Measurements from ENCODE around the gene MACROD2.

The MACROD2 gene

GRCh38 chr20:15739035-15739434 is 1743.7 kb downstream of the MACROD2 start:
- FAIRE-seq: no peak
- DNase-seq (ENCODE audit: extremely low spot score, insufficient read length, low read depth): no peak

DNA sequence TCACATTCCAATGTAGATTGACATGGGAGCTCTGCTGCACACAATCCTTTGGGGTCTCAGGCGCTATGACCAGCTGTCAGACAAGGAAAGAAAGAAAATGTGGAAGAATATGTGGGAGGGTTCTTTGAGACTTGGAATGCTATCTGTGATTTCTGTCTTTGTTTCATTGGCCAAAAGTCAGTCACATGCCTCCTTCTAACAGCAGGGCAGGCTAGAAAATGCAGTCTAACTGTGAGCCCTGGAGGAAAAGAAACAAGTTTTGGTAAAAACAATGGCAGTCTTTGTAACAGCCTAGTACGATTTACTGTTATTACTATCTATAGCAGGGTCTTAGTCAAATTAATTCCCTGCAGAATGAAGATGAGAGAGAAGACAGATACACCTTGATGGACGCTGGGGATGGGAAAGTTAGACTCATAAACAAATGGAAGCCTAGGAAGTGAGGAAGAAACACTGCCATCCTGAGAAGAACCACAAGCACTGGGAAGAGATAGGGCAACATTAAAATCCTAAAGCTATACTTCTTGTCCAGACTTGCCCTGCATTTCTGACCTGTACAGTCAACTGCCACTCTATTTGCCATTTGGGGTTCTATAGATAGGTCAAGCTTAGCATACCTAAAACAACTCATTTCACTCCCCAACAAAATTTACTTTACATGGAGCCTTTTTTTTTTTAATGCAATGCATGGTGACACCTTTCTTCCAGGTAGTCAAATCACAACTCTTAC is 1744.9 kb downstream of the MACROD2 start:
- no peak for FAIRE-seq
- no peak for DNase-seq (ENCODE audit: extremely low spot score, insufficient read length, low read depth)

DNA sequence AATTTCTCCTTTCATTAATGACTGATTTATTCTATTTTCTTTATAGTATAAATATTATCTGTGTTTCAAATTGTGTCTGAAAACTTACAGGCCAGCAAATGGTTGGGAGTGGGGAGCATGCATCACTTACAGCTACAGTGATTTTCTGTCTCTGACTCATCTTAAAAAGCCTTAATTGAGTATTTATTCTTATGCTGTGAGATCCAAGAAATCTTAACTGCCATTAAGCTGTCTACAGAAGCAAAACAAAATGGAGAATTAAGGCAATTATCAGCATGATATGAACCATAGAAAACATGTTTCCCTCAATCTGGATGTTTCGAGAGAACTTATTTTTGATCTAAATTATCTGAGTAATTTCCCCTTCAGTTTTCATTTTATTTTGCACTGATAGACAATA is 1746.8 kb downstream of the MACROD2 start:
- no peak for FAIRE-seq

DNA sequence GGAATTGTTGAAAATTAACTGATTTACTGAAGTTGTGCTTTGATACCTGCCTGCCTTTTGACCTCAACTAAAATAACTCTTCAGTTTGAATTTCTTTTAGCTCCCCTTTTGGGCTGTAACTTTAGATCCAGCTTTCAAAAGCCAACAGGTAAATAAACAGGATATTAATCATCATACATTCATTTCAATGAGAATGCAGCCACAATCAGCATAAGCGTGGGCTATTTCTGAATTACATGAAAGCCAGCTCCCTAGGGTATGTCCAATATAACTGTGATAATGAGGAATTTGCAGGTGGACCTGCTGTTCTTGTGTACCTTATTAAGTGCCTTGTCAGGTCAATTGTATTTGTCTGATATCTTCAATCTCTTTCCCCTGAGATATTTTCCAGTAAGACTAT is 1747.3 kb downstream of the MACROD2 start:
- no peak for FAIRE-seq
- DNase-seq (ENCODE audit: extremely low spot score, insufficient read length, low read depth): no peak

More for the DNA sequence above, 1746.8 kb downstream of the MACROD2 start:
- no peak for DNase-seq (ENCODE audit: extremely low spot score, insufficient read length, low read depth)

- no peak for DNase-seq (ENCODE audit: extremely low spot score, insufficient read length, low read depth)
- no peak for FAIRE-seq
These were observed 1760.9 kb downstream of the MACROD2 start for GRCh38 chr20:15756002-15756753.

DNA sequence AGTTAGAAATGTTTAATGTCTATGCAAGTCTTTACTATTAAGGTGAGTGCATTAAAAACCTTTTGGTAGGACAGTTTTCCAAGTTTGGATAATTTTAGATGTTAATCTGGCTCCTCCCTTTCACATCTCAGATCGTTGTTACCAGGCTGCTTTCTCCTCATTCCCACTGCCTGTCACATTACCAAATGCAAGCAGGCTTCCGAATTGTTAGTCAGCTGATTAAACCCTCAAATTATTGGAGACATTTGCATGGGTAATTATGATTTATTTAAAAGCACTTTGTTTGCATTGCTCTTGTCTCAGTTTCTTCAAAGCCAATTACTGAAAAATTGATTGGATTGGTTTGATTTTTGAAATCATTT is 1761.4 kb downstream of the MACROD2 start:
- no peak for DNase-seq (ENCODE audit: extremely low spot score, insufficient read length, low read depth)

DNA sequence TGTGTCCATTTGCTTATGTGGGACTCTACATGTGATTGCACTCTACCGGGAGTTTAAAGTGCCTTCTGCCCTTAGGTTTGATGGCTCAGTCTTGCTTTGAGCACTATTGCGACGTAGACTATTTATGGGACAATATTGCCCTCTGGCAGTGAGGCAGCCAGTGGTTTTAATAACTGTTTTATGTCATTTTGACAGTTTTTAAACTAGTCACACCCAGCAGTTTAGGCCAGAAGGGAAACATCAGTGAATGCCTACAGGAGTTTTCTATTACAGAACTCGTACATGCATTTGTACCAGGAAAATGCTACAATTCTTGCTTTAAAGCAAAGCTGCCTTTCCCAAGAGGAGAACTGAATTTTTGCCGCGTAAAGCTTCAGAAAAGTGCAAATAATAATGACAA is 1764.3 kb downstream of the MACROD2 start:
- no peak for FAIRE-seq
- no peak for DNase-seq (ENCODE audit: extremely low spot score, insufficient read length, low read depth)

More for the DNA sequence above, 1761.4 kb downstream of the MACROD2 start:
- FAIRE-seq: no peak

DNA sequence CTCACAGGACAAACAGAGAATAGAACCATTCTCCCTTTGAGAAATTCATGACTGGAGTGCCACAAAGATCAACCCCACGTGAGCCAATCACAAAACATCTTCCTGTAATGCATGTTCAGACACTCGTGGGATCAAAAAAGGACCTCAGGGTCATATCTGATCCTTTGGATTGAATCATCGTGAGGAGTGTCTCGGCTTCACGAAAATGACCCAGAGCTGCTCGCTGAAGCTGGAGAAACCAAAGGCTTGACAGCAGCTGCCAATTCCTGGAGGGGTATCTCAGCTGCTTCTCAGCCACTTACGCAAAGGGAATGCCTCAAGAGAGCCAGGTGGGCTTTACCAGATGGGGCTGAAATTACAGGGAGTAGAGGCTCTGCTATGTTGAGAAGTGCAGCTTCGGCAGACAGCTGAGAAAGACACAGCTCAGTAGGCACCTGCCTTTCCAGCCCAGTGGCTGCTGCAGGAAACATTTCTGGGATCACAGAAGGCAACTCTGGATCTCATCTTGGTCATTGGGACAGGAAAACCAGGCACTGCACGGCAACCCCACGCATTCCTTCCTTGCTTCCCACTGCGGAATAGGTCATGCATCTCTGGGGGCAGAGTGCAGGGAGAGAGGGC is 1764.8 kb downstream of the MACROD2 start:
- no peak for DNase-seq (ENCODE audit: extremely low spot score, insufficient read length, low read depth)
- FAIRE-seq: no peak

- no peak for FAIRE-seq
- no peak for DNase-seq (ENCODE audit: extremely low spot score, insufficient read length, low read depth)
These were observed 1768.0 kb downstream of the MACROD2 start for GRCh38 chr20:15763366-15763765.

- no peak for FAIRE-seq
- DNase-seq (ENCODE audit: extremely low spot score, insufficient read length, low read depth): no peak
These were observed 1772.3 kb downstream of the MACROD2 start for GRCh38 chr20:15767586-15767985.

GRCh38 chr20:15767999-15768741 is 1772.9 kb downstream of the MACROD2 start:
- DNase-seq (ENCODE audit: extremely low spot score, insufficient read length, low read depth) (no peak), FAIRE-seq (no peak)

- DNase-seq (ENCODE audit: extremely low spot score, insufficient read length, low read depth): no peak
- no peak for FAIRE-seq
These were observed 1777.5 kb downstream of the MACROD2 start for GRCh38 chr20:15772826-15773225.

DNA sequence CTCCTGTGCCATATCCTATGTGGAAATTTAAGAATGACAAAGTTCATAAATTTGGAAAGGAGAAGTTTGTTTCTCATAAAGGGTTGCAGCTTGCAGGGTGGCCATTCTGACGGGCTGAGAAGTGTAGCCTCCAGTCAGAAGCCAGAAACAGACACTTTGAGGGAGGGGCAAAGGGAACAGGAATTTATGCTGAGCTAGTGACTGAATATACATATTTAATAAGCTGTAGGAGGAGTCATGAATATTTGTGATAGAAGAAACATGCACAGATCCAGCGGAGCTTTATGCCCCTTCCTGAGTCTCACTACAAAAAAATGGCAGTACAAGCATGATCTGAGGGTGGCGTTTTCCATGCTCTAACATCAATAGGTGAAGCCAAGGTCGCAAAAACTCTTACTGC is 1779.6 kb downstream of the MACROD2 start:
- FAIRE-seq (no peak), DNase-seq (ENCODE audit: extremely low spot score, insufficient read length, low read depth) (no peak)

- FAIRE-seq: no peak
- no peak for DNase-seq (ENCODE audit: extremely low spot score, insufficient read length, low read depth)
These were observed 1781.6 kb downstream of the MACROD2 start for GRCh38 chr20:15776770-15777466.

- DNase-seq (ENCODE audit: extremely low spot score, insufficient read length, low read depth) (no peak), FAIRE-seq (no peak)
These were observed 1788.7 kb downstream of the MACROD2 start for GRCh38 chr20:15784020-15784419.

- no peak for DNase-seq (ENCODE audit: extremely low spot score, insufficient read length, low read depth)
- no peak for FAIRE-seq
These were observed 1793.8 kb downstream of the MACROD2 start for GRCh38 chr20:15789079-15789478.

DNA sequence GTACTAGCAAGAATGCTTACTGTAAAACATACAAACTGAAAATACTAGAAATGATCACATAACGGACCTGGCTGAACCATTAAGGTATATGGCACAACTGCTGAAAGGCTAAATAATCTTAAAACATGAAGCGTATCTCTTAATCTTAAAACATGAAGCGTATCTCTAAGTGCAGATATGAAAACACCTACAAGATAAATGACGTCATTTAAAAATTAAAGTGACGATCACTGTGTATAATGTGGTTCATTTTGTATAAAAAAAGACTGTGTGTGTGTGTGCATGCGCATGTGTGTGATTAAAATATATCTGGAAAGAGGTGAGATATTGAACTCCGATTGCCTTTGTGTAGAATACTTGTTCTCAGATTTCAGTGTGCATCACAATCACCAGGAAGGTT is 1797.5 kb downstream of the MACROD2 start:
- FAIRE-seq: no peak
- DNase-seq (ENCODE audit: extremely low spot score, insufficient read length, low read depth): no peak

DNA sequence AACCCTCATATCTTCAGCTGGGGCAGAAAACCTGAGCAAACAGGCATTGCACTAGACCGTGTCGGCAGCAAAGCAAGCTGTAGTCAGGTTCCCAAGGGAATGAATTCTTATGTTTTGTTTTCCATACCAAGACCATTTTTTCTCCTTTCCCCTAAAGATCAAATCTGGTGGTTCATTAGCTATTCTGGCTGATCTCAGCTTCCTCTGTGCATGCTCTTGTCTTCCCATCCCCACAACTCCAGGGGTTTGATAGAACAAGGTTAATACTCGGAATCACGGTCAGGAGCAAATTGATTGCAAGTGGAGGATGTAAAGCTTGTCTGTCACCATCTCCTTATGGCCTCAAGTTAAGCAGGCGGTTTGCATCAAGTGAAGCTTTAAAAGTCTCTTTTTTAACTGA is 1799.1 kb downstream of the MACROD2 start:
- no peak for FAIRE-seq
- DNase-seq (ENCODE audit: extremely low spot score, insufficient read length, low read depth): no peak

DNA sequence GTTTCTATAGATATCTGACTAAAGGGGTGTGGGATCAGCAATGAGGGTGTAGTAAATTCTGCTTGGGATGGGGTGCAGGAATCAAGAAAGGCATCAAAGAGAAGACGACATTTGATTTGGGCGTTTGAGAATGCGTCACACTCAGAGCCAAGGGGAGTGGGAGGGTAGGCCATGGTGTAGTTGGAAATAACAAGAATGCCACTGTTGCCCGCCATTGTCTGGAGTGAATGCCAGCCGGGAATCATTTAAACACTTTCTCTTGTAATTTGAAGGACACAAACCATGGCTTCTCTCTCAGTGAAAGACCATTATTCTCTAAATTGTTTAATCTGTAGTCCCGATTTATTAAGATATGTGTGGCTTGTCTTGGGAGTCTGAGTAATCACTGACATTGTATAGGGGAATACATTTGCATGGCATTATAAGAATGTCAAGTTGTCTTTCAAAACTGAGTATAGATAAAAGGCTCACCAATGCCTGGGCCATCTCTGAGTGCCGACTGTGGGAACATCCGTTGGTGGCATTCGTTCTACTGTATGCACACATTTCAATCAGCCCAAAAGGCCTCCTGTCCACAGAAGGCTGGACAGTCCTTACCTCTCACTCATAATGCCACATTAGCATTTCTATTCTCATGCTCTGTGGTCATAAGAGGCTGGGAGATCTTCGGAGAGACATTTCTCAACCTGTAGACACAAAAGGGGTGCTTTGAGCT is 1800.1 kb downstream of the MACROD2 start:
- DNase-seq (ENCODE audit: extremely low spot score, insufficient read length, low read depth) (no peak), FAIRE-seq (no peak)

Data from GM18507 (cell line).